OCI-LY1 (cell line): ENCODE measurements around the gene NDUFC1.

Source experiments
- EZH2 ChIP-seq: fragments of 200-600 bp; sonication (generic), shearing (Covaris generic); IDR thresholded peaks from 2 replicates; pipeline ENCODE4 v1.8.0; 2017; ENCODE audit warnings: borderline replicate concordance, mixed run types, mild to moderate bottlenecking, antibody characterized with exemption, low read length, moderate library complexity, mixed read lengths
- TF ChIP-seq, protein P1 (sequence below): fragments of 200-600 bp; sonication (generic), shearing (Covaris generic); IDR thresholded peaks from 2 replicates; pipeline ENCODE4 v1.5.1; 2017; ENCODE audit warnings: mild to moderate bottlenecking, antibody characterized with exemption, low read length, moderate library complexity, mixed read lengths

- TF ChIP-seq, protein P1, sequence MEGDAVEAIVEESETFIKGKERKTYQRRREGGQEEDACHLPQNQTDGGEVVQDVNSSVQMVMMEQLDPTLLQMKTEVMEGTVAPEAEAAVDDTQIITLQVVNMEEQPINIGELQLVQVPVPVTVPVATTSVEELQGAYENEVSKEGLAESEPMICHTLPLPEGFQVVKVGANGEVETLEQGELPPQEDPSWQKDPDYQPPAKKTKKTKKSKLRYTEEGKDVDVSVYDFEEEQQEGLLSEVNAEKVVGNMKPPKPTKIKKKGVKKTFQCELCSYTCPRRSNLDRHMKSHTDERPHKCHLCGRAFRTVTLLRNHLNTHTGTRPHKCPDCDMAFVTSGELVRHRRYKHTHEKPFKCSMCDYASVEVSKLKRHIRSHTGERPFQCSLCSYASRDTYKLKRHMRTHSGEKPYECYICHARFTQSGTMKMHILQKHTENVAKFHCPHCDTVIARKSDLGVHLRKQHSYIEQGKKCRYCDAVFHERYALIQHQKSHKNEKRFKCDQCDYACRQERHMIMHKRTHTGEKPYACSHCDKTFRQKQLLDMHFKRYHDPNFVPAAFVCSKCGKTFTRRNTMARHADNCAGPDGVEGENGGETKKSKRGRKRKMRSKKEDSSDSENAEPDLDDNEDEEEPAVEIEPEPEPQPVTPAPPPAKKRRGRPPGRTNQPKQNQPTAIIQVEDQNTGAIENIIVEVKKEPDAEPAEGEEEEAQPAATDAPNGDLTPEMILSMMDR = no peak
- TF ChIP-seq EZH2 = no peak
These were observed 30.8 kb upstream of the NDUFC1 start for GRCh38 chr4:139333046-139333445.
